HG02642 (cell line): ENCODE results near the gene UQCRQ.

Source experiments
- ATAC-seq: cut with Tn5 transposase; IDR thresholded peaks from one replicate; pipeline ENCODE4 v1.9.1; 2021; ENCODE audit warnings: mild to moderate bottlenecking; ENCODE audit not compliant: unreplicated experiment, poor library complexity

UQCRQ gene

DNA sequence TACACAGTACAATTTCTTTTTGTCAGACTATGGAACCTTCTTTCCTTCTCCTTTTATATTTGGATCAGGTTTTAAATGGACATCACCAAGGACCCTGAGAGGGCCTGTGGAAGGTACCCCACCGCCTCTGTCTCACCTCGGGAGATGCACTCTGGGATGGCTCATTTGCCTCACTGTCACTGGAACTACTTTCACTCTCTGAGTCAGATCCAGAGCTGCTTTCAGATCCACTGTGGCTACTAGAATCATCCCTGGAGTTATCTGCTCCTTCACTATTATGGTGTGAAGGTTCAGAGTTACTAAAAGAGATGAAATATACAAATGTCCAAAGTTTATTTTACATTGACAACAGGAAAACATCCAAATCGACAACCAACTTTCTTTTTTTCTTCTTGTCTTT is 31.7 kb downstream of the UQCRQ start:
- no peak for ATAC-seq

DNA sequence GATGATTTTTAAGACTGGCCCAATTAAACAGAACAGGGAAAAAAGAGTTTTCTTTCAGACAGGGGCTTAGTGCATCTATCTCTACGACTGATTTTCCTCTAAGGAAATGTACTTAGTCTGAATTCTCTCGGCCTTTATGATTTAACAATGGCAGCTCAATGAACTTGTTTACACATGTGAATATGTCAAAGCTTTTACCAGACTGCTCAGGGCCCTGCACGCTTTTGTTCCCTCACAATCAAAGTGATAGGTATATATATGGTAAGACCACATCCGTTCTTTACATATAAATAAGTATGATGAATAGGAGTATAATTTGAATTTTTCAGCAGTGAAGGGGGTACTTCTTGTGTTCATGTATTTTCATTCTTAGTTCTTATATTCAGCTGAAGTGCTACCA is 34.6 kb downstream of the UQCRQ start:
- no peak for ATAC-seq

DNA sequence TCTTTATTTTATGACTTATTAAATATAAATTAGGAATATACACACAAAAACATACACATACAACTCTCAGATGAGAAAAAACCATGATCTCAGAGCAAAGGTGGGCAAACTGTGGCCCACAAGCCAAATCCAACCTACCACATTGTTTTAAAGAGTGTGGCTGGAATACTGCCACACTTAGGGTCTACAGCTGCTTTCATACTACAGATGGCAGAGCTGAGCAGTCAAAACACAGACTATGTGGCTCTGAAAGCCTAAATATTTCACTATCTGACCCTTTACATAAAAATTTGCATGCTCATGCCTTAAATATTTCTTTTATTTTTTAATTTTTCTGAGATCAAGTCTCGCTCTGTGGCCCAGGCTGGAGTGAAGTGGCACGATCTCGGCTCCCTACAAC is 35.3 kb downstream of the UQCRQ start:
- ATAC-seq, result no peak

DNA sequence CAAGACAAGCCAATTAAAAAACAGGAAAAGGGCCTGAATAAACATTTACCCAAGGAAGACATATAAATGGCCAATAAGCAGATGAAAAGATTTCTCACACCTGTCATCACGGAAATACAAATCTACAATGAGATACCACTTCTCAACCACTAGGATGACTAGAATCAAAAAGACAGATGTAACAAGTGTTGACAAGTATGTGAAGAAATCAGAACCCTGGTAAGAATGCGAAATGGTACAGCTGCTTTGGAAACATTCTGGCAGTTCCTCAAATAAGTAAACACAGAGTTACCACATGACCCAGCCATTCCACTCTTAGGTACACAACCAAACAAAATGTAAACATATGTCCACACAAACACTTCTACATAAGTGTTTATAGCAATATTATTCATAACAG is 39.5 kb downstream of the UQCRQ start:
- no peak for ATAC-seq

DNA sequence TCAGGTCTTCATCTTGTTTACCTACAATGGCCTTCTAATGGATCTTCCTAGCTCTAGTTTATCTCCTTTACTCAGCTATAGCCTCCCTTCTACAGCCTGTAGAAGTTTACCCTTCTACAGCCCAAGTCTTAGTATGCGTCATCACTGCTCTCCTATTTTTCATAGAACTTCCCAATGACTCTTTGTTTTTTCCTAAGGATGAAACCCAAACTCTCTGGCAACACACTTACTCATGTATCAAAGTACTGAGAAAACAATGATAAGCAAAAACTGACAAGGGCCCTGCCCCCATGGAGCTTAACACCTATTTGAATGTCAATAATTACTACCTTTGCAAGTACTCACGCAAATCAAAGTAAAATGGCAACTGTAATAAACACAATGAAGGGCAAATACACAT is 40.7 kb downstream of the UQCRQ start:
- no peak for ATAC-seq

DNA sequence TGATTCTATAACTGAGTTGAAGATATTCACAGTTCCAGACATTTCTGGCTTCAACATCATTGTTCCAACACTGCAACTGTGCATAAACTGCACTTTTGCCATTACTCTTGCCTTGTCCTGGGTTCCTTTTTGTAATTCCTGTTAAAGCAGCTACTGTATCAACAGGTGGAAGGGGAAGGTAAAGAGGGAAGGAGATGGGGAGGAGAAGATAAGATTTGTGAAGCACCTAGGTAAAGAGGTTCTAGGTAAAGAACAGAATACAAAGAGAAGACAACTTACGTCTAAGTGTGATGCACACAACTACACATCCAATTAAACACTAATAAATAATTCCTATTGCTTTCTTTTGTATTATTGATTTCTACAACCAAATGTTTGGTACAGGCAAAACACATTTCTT is 43.3 kb downstream of the UQCRQ start:
- no peak for ATAC-seq

DNA sequence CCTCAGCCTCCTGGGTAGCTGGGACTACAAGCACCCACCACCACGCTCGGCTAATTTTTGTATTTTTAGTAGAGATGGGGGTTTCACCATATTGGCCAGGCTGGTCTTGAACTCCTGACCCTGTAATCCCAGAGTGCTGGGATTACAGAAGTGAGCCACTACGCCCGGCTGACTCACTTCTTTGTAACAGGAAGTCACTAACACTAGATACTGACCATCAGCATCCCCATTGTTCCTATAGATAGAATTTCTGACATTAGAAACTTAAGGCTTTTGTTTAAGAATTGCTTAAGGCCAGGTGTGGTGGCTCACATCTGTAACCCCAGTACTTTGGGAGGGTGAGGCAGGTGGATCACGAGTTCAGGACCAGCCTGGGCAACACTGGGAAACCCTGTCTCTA is 49.2 kb downstream of the UQCRQ start:
- ATAC-seq, result no peak

DNA sequence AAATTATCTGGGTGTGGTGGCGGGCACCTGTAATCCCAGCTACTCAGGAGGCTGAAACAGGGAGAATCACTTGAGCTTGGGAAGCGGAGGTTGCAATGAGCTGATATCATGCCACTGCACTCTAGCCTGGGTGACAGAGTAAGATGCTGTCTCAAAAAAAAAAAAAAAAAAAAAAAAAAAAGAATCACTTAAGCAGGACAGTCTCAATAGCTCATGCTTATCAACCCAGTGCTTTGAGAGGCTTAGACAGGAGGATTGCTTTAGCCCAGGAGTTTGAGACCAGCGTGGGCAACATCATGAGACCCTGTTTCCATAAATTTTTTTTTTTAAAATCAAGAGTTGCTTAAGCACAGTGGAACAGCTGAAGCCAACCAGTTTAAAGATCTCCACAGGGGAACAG is 49.6 kb downstream of the UQCRQ start:
- ATAC-seq, result no peak
